Measurements from ENCODE around the gene JMJD8.

The JMJD8 gene

GRCh38 chr16:670485-671352 is 13.4 kb downstream of the JMJD8 start:
- no peak overlapping the region for H3K27ac ChIP-seq
- TF ChIP-seq CTCF (conservative IDR thresholded peaks at IDR 0.05) = no peak

- no peak for TF ChIP-seq CTCF (conservative IDR thresholded peaks at IDR 0.05)
- H3K27ac ChIP-seq = no peak overlapping the region
Measured at GRCh38 chr16:669666-670065, 14.5 kb downstream of the JMJD8 start.

- no peak for TF ChIP-seq CTCF (conservative IDR thresholded peaks at IDR 0.05)
- H3K27ac ChIP-seq = peak overlapping the region; percentile 86
Measured at GRCh38 chr16:668519-669171, 15.5 kb downstream of the JMJD8 start.

GRCh38 chr16:667780-668518 is 16.2 kb downstream of the JMJD8 start, which contains the start of gene RHOT2:
RHOT2 (plus strand) TSS chr16:668132; CDS start chr16:668200, 68 bp downstream.
- peak within 1 kb of the TSS; percentile 86 for H3K27ac ChIP-seq
- peak; percentile 92 for TF ChIP-seq CTCF (conservative IDR thresholded peaks at IDR 0.05)

GRCh38 chr16:667113-667779 is 16.9 kb downstream of the JMJD8 start:
- peak overlapping the region; percentile 86 for H3K27ac ChIP-seq

GRCh38 chr16:666572-666971 is 17.6 kb downstream of the JMJD8 start:
- TF ChIP-seq CTCF (conservative IDR thresholded peaks at IDR 0.05) = no peak
- peak overlapping the region; percentile 86 for H3K27ac ChIP-seq

More at GRCh38 chr16:667113-667779, 16.9 kb downstream of the JMJD8 start:
- TF ChIP-seq CTCF (conservative IDR thresholded peaks at IDR 0.05) = no peak

Measured in VCaP (cell line).